HG03103 (cell line): ENCODE measurements around the gene KDM3A.
"Not testable (repeated sequence)": the region's sequence is repeated elsewhere in the genome, so short reads cannot be mapped to it uniquely, and the experiment has no call there.

Experiments used
- ATAC-seq: cut with Tn5 transposase; IDR thresholded peaks from one replicate; pipeline ENCODE4 v1.9.1; 2021; ENCODE audit warnings: low read depth; ENCODE audit not compliant: unreplicated experiment

Gene KDM3A

DNA sequence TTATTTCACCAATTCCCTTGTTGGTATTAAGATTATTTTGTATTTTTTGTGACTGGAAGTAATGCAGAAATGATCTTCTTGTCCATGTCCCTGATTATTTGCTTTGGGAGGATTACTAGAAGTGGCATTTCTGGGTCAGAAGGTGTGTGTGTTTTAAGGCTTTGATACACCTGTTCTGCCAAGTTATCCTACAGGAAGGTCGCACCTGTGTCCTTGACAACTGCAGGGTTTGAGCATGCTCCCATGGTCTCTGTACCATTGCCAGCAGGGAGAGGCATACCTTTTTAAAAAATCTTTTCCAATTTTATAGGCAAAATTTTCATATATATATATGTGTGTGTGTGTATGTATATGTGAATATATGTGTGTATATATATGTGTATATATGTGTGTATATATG lies 29.7 kb downstream of the KDM3A start:
- no peak for ATAC-seq

DNA sequence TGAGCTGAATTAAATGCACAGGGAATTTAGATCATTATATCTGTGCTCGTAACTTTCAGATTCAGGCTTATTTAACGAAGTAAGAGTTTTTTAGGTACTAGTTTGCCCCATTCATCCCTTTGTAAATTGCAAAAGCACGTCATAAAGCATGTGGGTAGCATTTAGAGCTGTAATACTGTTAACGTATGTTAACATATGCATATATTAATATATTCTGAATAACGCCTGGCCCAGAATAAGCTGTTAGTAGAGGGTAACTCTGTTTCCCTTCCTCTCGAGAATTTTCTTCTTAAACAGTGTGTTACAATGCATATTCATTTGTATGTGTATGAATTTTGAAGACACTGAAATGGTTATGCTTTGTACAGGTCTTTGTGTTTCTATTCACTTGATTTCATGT lies 30.5 kb downstream of the KDM3A start:
- no peak for ATAC-seq

DNA sequence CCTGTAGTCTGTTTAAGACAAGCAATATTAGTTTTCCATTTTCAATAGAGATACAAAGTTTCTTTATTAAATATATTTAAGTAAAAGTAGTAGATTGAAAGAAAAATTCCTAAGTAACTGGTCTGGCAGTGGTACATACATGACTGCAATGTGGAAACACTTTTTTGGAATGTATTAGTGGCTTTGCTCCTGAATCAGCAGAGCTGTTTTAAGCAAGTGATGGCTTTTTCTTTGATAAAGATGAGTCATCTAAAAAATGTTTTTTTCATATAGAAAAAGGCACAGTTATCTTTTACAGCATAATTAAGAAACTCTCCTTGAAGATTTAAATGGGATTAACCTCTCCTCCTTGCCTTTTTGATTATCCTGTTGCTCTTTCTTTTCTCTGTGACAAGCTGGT lies 34.9 kb downstream of the KDM3A start:
- no peak for ATAC-seq

DNA sequence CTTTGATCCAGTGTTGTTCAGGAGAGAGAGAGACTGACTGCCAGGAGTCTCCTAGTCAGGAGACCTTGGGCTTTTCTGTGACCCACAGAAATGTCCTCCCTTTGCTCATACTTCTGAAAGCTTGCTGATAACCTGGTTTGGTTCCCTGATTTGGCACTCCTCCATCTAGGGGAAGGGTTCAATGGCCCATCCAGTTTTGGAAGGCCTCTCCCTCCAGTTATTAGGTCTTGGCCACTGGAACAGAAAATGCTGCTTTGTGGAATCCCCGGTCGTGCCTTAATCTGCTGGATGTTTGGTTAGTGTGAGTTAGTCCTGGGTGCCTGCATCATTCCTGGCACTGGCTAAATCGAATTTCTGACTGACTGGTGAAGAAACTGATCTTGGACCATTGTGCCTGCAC lies 35.7 kb downstream of the KDM3A start:
- no peak for ATAC-seq

DNA sequence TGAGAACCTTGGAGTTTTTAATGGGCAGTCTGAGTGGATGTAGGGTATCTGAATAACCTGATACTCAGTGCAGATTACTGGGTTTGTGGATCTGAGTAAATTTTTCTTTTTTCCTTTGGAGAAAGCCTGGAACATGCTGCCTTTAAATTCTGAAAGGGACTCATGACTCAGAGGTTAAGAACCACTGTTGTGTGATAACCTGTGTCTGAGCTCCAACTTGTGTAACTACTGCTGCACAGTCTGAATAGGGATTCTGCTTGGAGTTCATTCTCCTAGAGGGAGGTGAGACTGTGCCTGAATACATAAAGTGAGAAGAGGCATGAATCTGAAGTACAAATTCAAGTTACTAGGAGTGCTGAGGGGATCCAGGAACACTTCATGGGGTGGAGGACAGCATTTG lies 36.2 kb downstream of the KDM3A start:
- no peak for ATAC-seq

DNA sequence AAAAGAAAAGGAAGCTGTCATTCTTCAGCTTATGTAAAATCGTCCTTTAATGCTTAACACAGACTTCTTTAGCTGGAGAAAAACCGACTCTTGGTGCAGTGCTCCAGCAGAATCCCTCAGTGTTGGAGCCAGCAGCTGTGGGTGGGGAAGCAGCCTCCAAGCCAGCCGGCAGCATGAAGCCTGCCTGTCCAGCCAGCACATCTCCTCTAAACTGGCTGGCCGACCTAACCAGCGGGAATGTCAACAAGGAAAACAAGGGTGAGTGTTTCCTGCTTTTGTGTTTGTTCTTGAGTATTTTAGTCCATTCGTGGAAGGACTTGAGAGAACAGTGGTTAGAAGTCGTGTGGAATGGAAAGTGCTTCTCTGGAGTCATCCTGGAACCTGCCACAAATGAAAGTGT lies 38.9 kb downstream of the KDM3A start:
- ATAC-seq, result no peak

DNA sequence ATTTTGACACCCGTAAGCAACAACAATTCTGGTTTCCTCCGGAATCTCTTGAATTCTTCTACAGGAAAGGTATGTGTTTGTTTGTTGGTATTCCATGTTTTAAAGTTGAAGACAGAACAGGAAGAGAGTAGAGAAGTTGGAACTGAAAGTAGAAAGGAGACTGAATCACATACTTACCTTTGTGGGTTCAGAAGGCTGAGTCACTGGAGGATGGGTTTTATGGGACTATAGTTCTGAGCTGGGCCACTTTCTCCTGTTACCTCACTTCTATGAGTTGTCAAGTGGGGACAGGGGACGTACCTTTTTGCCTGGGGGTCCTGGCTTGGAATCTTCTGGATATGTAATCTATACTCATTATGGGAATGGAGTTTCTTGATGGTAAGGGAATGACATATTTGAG lies 40.9 kb downstream of the KDM3A start:
- no peak for ATAC-seq

DNA sequence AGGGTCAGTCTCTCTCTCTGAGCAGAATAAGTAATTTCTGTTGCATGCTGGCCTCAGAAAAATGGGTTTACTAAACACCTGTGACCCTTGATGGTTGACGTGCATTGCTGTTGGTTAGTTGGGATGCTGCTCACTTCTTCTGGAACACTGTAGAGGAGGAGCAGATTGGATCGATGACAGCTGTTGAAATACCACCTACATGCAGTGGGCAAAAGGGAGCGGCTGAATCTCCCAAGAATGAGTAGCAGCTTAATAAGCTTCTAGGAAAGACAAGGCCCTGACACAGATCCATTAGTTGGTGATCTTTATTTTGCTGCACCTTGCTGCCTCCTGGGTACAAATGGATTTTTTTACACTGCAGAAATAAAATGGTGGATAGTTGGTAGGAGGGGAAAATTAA lies 43.2 kb downstream of the KDM3A start:
- ATAC-seq, result no peak

DNA sequence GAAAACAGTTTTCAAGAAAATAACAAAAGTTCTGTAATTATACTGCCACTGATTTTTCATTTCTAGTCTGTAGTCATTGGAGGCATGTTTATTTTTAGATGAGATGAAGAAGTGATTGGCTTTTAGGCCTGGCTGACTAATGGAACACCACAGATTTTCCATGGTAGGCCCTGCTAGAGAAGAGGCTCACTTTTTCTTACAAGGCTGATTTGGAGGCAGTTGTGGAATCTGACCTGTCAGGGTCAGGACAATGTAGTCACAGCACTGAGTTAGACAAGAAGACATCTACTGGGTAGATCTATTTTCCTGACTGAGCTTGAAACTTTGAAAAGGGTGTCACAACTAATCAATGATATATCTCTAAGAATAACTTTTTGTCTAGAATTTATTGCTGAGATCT lies 43.9 kb downstream of the KDM3A start:
- ATAC-seq, result no peak

DNA sequence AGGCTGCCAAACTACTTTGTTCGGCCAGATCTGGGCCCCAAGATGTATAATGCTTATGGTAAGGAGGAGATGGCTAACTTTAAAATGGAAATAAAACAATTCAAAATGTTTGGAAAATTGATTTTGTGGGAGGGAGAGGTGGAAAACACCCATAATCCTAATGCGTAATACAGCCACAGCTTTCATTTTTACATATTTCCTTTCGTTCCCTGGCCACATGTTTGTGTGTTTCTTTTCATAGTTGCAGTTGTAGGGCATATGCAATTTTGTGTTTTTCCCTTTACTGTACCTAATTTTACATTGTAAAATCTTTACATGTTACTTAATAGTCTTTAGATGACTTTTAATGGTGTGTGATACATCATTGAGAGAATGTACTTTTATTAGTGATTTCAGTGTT lies 44.6 kb downstream of the KDM3A start:
- ATAC-seq, result no peak

DNA sequence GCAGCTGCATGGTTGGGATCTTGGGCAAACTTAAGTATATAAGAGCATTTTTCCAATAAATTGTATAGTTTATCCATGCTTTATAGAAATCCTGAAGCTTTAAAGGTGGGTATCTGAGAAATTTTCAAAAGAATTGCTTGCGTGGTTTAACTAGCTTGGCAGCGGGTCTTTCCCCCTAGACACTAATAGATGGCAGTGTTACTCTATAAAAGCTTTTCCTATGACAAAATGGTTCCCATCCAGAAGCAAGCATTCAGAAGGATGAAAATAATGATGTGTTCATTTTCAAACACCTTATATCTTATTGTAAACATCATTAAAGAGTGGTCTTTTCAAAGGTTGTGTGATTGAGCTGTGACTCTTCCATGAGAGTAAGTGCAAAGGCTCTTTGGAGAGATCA lies 45.9 kb downstream of the KDM3A start:
- ATAC-seq, result no peak

DNA sequence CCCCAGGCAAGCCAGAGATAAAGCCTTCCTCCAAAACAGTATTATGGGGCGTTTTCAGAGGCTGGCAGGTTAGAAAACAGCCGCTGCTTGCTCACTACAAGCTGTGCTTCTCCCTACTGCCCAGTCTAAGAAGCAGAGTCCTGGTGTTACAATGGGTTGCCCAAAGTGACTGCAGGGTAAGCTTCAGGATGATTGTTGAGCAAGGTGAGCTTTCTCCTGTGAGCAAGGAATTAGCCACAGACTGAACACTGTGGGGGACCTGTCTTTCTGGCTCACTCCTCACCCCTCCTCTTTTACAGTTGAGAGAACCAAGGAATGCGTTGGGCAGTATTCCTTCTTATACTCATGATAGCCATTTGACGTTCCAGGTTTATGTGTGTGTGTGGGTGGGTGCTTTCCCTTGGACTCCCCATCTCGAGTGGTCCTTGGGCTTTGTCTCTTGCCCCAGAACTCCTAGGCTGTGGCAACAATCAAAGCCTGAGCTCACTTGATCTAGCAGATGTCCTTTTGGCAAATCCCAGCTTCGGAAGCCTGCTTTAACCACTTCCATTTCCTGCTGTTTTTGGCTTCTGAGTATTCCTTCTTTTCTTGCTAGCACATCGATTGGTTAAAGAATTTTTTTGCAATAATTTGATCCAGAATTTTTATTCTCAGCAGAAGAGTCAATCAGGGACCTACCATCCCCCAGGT lies 47.5 kb downstream of the KDM3A start:
- ATAC-seq, result no peak

DNA sequence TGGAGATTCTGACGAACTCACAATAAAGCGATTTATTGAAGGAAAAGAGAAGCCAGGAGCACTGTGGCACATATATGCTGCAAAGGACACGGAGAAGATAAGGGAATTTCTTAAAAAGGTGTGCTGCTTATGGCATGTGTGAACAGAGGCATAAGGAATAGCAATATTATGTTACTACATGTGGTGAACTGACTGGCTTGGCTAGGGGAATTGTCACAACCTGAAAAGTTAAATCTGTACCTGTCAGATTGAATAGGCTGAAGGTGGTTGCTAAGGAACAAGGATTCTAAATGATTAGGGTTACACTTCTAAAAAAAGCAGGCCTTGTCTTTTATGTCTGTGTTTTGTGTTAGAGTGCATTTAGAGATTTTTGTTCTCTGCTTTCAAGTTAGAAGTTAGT lies 48.4 kb downstream of the KDM3A start:
- ATAC-seq, result no peak

DNA sequence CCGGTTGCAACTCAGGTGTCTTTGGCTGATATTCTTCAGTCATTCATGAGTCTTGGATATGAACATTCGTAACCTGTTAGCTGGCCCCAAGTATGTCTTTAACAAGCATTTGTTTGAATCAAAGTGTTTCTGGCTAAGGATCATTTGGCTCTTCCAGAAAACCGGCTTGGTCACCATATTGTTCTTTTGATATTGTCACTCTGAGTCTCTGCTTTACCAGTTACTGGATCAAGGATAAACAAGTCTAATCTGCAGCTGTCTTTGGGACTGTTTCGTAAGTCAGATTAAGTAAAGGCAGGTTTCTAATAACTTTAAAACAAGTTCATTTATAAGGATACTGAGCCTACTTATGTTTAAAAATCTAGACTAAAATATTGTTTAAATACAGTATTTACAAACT lies 49.1 kb downstream of the KDM3A start:
- no peak for ATAC-seq

DNA sequence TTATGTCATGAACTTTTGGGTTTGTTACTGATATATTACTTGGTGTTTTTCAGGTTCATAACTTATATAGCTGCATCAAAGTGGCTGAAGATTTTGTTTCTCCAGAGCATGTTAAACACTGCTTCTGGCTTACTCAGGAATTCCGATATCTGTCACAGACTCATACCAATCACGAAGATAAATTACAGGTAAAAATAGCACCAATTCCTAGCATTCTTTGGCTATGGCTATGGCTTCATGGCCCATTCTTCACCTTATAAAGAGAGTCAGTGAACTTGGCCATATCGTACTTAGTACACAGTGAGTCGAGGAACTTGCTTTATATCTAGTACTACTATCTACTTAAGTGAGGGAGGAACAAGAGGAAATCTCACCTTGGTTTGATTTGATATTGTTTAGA lies 49.9 kb downstream of the KDM3A start:
- no peak for ATAC-seq

DNA sequence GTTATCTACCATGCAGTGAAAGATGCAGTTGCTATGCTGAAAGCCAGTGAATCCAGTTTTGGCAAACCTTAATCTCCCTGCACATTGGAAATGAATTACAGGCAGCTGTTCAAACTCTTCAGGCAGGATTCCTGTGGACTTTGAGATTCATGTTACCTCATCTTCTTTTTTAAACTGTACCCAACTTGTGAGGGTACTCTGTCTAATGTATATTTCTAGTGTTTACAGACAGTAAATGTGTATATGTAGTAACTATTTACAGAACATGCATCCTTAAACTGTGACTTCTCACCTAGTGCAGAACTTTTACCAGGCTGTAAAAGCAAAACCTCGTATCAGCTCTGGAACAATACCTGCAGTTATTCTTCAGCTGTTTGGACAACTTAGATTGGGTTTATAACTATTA lies 50.9 kb downstream of the KDM3A start:
- no peak for ATAC-seq

DNA sequence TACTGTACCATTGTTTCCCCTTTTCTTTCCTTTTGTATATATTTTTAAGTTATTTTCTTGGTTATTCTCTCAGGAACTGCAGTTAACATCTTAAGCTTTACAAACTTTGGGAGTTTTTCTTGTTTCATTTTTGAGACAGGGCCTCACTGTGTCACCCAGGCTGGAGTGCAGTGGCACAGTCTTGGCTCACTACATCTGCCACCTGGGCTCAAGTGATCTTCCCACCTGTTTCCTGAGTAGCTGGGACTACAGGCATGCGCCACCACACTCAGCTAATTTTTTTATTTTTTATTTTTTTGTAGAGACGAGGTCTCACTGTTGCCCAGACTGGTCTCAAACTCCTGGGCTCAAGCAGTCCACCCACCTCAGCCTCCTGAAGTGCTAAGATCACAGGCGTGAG lies 55.2 kb downstream of the KDM3A start:
- ATAC-seq, result not testable (repeated sequence)

DNA sequence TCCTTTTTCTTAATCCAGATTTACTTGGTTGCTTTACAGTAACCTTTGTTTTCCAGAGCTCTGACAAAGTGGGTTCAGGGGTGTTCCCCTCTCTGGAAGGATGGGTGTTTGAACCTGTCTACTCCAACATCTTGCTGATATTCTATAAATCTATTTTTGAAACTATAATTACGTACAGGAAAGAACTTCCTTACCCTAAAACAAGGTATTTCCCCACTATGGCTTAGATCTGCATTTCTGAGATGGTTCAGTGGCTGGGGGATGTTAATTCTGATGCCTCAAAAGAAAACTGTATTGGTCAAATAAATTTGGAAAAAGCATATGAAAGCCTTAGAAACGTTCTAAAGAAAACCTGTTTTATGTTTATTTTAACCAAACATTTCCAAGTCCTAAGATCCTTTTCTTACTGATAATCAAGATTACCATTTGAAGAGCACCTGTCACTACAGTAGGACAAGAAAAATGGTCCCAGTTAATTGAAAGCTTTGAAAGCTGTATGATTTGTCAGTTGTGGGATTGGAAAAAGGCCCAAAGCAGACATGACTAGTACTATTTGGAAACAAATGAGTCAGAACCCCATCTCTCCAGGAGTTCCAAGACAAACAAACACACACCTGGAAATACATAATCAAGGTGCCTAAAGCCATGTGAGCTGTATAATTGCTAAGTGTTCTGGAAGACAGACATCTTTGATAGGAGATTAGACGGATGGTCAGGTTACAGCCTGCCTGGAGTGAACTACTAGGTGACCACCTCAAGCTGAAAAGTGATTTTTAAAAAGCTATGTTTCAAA lies 57.5 kb downstream of the KDM3A start:
- no peak for ATAC-seq

DNA sequence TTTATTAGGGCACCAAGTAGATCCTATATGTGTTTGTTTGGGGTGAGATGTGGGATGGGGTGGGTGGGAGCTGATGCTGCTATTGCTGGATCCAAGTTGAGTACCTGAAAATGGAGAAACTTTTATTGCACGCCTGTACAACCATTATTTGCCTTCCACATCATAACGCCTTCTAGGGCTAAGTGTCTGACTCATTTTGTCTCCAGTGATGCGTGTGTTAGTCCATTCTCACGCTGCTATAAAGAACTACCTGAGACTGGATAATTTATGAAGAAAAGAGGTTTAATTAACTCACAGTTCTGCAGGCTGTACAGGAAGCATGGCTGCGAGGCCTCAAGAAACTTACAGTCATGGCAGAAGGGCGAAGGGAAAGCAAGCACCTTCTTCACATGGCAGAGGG lies 58.2 kb downstream of the KDM3A start:
- ATAC-seq, result no peak

DNA sequence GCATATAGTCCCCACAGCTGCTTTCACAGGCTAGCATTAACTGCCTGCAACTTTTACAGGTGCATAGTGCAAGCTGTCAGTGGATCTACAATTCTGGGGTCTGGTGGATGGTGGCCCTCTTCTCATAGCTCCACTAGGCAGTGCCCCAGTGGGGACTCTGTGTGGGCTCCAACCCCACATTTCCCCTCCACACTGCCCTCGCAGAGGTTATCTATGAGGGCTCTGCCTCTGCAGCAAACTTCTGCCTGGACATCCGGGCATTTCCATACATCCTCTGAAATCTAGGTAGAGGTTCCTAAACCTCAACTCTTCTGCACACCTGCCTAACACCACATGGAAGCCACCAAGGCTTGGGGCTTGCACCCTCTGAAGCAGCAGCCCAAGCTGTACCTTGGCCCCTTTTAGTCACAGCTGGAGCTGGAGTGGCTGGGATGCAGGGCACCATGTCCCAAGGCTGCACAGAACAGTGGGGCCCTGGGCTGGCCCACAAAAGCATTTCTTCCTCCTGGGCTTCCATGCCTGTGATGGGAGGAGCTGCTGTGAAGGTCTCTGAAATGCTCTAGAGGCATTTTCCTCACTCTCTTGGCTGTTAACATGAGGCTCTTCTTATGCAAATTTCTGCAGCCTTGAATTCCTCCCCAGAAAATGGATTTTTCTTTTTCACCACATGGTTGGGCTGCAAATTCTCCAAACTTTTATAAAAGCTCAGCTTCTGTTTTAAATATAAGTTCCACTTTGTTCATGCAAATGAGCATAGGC lies 59.3 kb downstream of the KDM3A start:
- ATAC-seq, result no peak

DNA sequence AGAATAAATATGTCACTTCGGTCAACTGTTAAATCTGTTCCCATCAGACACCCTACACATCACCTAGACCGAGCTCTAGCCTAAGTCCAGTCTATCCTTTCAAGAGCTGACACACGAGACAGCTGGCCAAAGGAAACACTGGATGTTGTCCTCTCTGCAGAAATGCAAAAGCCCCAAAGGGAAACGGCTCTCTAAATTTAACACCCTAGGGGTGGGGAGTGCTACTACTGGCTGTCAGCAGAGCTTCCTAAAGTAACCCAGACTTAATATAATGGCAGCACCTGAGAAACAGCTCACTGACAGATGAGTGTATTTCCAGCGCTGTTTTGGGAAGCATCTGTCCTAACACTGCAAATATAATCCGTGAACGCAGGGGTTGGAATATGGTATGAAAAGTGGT lies 66.4 kb downstream of the KDM3A start:
- ATAC-seq, result no peak
